Inferior parietal cortex (tissue), 1 donor: ENCODE data around the gene ADD2.

Experiments used
- DNase-seq: peaks from one replicate; pipeline ENCODE4 v3.0.0-alpha.2; 2016; ENCODE audit errors: extremely low spot score

The ADD2 gene

DNA sequence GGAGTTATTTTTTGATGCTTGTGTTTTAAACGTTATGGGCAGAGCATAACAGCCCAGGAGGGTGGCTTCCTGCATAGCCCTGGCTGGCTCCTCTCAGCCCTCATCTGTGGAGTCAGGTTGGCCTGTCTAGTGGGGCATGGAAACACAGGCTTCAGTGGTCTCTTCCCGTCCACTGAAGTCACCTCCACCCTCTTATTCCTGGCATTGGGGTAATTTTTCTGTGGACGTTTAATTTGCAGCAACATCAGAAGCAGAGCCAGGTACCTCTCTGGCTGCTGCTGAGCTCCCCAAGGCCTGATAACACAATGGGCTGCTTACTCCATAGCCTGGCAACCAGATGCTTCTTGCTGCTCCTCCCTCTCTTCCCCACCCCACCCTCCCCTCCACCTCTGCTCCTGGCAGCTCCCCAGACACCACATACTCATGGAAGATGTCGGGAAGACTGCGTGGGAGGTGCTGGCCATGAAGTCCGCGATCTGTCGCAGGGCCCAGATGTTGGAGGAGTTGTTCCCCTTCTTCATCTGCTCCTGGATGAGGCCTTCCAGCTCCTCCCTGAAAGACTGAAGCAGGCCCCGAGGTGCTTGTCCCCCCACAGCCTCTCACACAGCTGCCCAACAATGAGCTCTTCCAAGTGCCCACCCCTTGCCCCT lies 64.0 kb downstream of the ADD2 start:
- no peak for DNase-seq

DNA sequence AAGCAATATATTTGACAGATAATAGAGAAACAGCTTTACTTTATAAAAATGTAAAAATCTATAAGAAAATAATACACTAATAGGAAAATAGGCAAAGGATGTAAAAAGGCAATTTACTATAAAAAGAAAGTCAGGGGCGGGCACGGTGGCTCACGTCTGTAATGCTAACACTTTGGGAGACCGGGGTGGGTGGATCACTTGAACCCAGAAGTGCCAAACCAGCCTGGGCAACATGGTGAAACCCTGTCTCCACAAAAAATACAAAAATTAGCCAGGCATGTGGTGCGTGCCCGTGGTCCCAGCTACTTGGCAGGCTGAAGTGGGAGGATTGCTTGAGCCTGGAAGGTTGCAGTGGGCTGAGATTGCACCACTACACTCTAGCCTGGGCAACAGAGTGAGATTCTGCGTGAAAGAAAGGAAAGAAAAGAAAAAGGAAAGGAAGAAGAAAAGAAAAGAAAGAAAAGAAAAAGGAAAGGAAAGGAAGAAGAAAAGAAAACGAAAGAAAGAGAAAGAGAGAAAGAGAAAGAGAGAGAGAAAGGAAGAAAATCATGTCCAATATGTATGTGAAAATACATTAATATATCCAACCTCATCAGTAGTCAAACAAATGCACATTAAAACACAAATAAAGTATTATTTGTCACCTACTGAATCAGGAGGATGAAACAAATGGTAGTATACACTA lies 65.1 kb downstream of the ADD2 start:
- DNase-seq: no peak

DNA sequence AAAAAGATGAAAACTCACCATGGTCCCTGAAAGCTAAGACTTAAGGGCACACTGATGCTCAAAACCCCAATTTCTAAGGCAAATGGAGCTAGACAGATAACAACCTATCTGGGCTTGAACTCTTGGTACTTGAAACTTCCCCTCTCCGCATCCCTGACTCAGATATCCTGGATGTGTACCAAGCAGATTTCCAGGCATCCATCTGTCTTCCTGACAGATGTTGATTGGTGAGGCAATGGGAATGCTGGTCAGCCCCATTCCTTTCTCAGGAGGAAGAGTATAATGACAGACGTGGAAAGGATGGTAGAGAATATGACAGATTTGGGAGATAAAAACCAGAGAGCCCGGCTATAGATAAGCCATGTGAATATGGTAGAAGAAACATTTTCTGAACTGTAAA lies 69.2 kb downstream of the ADD2 start:
- no peak for DNase-seq

DNA sequence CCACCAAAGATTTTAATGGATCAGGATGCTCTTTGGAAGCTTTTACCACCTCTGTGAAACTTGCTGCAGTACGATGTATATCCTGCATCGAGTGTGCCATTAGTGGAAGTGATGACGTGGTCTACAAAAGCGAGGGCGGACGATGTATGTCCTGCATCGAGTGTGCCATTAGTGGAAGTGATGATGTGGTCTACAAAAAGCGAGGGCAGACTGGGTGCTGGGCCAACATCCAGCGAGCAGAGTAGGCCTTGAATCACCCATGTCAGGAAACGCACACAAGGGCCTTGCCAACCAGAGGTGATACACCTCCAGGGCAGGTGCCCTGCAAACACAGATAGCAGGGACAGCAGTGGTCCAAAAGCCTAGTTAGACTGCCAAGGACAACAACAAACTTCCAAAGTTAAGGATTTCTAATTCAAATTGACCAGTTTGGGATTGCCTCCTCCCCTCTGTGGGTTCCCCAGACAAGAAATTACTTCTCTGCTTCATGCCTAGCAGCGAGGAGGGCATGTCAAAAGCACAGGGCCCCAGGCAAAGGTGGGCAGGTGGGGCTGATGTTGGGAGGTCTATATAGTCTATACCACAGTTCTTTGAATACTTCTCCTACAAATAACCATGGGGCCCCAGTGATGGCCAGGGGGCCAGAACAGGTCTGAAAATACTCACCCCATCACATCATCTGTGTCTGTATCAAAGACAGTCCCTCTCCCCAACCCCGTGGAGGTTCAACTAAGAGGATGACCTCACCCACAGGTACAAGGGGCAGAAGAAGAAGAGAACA lies 70.2 kb downstream of the ADD2 start:
- no peak for DNase-seq

DNA sequence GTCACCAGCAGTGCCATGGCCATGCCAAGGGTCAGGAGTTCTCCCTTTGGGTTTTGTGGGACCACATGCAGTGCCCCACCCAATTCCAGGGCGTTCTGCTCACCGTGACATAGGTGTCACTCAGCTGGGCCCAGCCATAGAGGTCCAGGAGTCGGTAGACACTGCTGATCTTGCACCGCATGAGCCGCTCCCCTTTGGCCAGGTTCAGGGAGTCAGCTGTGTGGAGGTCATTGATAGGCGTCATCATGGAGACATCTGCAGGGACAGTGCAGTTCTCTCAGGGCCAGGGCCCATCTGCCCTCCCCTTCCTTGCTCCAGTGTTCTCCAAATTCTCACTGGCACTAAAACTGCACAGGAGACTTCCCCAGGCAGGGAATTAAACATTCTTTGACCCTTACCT lies 71.9 kb downstream of the ADD2 start:
- DNase-seq: no peak

DNA sequence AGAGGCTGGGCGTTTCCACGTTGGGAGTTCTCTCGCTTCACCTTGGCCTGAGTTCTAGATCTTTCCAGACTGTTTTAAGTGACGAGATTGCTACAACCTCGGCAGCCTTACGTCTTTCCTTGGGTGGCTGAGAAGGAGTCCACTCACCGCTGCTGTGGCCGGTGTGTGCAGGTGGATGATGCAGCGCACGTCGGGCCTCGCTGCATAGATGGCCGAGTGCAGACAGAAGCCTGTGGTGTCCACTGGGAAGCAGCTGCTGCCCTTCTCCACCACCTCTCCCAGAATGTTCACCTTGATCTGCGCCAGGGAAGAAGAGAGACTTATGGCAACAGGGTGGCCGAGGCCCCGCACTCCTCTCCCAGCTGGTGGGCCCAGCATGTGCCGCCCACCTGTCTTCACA lies 75.7 kb downstream of the ADD2 start:
- no peak for DNase-seq

DNA sequence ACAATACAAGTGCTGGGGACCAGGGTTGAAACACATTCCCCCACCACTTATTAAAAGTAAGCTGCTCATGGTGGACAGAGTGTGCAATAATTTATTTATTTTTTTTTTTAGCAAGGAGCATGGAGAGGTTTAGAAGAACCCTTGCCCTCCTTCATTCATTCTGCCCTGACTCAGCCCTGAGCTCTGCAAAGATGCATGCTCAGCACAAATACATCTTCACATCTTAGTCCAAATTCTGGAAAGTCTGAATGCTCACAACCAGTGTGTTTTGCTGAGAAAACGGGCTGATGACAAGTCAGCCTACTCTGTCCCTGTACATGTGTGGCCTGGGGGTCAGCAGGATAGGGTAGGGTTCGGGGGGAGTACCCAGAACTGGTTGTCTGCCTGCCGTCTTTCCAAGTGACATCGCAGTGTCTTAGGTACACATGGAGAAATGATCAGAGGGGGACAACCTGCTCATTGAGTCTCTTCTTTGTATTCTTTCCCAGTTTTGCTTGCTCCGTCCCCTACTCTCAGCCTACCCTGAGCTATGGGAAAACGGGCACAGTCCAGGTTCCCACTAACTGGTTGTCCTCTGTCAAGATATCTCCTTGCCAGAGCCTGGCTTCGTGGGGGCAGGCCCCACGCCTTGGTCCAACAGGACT lies 76.4 kb downstream of the ADD2 start:
- no peak for DNase-seq

DNA sequence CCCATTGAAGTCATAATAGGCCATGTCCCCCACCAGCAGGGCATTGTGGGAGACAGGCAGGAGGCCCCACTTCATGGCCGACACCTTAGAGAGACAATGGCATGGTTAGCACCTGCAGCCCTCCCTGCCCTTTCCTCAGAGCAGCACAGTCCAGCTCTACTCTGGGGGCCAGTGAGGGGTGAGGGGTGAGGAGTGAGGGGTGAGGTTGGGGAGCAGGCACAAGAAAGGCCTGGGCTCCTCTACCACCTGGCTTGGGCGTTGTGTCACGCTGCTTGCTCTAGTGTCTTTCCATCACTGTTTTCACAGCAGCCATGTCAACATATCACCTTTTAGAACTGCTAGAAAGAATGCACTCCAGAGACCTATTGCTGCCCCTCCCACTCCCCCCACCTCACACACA lies 77.2 kb downstream of the ADD2 start:
- DNase-seq: no peak

DNA sequence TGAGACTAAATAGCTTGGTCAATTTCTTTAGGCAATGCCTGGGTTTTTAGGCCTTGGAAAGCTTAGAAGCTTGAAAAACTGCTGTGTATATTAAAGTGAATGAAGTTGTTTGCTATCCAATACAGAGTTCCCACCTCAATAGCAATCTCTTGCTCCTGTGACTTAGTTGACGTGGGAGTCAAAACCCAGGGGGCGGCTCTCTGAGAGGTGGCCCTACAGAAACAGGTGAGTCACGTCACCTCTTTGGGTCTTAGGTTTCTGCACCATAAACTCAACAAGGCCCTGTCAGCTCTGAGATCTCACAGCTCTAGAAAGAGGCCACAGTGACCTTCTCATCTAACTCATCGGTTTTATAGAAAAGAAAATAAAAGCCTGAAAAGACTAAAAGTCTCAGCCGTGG lies 79.6 kb downstream of the ADD2 start:
- DNase-seq: no peak

DNA sequence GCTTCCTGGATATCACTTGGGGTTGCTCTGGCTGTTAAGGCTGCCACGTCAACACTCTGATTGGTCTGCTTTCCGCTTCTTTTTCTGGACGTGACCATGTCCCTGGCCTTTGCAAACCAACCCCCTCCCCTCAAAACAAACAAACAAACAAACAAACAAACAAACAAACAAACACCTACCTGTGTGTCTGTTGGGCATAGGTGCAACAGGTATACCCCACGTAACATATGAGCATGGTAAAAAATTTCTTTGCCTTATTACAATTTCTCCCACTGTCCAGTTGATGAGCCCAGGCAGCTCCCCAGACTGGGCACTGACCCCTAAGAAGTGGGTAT lies 80.6 kb downstream of the ADD2 start:
- no peak for DNase-seq

DNA sequence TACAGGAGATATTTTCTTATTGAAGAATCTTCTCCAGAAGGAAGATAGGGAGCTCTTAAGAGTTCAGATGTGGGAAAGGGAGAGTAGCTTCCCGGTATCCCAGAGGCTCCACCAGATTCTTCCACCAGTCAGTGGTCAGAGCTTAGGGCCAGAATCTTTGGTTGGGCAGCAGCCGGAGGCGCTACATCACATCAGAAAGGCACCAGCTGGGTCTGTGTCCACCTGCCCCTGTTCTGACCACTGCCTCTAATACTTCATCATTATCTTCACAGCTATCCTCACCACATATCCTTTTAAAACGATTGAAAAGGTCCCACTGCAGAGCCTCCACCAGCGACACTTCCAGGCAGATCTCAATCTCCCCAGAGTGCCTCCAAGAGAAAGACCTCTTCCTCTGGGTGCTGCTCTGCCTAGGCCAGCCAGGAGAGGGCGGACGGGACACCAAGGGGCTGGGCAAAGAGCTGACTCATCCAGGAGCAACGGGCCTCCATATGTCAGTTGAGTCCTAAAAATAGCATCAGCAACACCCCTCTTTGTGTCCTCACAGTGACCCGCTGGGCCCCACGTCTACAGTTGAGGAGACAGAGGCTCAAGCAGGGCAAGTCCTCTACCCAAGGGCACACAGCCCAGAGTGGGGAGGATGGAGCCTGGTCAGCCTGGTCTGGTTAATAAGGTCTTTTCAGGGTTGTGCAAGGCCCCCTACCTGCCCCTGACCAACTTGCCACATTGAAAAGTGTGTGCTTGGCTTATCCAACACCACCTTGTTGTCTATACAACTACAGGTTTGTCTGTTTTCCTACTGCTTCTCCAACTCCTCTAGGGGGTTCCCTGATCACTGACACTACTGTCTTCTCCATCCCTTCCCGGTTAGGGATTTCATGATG lies 81.2 kb downstream of the ADD2 start:
- peak; percentile 40 for DNase-seq

DNA sequence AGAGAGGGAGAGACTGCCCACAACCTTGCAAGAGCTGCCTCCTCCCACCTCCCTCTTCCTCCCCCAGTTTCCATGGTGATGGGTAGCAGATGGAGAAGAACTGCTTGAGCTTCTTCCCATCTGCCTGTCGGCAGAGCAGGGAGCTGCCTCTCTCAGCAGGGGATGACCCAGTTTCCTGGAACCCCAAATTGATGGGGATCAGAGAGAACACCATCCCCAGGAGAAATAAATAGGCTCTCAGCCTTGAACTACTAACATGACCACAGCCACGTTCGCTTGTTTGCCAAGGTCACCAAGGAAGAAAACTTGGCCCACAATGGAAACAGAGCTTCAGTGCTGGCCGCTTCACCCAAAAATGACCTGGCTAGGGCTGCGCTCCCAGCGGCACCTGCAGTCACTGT lies 82.2 kb downstream of the ADD2 start:
- DNase-seq: peak; percentile 52

DNA sequence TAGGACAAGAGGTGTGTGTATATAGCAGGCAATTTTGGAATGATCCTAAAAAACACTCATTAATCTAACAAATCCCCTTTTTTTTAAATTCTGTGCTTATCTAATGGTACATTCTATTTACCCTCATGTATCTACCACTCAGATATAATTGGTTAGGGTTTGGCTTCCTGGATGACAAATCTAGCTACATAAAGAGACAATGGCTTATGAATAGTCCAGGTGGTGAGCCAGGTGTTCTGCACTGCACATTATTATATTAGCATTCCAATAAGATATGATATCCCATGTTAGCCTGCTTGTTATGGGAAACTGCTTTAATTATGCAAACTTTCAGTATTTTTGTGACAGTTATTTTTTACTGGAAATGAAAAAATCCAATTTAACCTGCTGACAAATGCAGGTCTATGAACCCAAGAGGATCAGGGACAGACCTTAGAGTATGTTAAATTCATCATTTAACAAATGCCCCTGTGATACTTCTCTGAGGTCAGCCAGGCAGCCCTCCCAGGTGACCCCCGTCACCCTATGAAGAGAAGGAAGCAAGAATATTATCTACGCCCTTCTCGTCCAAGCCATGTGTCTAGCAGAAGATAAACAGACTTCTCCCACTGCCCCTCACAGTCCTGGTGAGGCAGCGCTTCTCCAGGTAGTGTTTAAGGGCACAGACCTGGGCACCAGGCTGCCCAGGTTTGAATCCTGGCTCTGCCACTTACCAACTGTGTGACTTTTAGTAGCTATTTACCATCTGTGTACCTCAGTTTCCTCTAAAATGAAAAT lies 83.0 kb downstream of the ADD2 start:
- DNase-seq: no peak

DNA sequence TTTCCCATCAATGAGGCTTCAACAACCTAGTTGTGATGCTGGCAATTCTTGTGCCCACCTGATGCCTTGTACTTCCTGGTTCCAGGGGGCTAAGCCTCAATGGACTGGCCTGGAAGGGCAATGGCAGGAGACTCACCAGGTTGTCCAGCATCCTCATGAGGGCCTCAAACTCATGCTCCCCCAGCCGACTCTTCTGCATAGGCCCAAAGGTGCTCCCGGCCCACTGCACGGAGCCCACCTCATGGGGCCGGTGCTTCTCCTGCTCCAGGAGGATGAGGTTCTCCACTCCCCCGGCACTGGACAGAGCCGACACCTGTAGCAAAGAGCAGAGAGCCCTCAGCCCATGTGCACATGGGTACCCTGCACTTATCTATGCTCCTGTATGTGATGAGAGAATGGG lies 84.5 kb downstream of the ADD2 start:
- no peak for DNase-seq

DNA sequence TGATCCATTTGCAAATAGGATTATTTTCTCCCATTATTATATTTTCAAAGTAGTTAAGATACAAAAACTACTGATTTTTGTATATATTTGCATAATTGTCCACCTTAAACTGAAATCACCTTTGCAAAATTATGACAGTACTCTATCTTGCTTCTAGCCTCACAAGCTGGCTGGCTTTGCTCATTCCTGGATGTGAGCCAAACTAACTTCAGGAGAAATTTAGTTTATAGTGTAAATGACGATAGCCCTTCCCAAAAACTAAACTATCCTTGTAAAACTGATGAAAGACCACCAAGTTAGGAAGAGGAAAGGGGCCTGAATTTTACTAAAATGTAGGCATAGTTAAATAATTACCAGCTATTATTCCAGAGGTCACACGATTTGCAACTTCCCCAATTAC lies 87.3 kb downstream of the ADD2 start:
- DNase-seq: no peak

DNA sequence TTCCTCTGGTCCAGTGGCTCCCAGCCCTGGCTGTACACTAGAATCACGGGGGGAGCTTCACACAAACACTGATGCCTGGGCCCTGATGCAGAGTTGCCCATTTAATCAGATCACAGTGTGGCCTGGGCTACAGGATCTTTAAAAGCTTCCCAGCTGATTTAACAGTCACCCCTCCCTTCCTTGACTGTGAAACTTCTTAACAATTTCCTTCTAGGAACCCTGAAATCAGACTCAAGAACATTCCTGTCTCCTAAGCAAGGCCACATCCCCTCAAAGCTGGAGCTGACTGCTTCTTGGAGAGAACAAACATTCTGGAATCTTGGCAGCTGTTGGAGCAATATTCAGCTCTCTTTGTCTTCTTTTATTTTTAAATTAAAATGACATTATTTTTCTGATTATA lies 88.7 kb downstream of the ADD2 start:
- DNase-seq: no peak

DNA sequence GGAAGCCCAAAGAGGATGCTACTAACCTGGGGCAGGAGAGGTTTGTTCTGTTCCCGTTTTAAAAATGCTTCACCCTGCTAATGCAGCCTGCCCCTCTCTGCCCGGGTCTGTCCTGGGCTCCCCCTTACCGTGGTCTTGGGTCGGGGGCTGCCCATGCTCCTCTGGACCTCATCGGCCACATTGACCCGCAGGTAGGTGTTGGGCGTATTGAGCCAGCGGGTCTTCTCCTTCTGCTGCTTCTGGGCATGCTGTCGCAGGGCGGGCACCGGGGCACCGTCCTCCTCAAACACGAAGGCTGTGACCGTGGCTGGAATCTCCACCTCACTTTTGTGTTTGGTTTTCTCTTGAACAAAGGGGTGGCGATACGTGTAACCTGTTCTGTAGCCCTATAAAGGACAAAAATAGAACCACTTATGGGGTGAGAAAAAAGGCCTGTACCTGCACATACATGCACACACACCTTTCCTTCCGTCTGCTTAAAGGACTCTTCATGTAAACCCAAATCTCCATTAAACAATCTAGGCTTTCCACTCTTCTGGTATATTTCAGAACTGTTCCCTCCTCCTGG lies 89.3 kb downstream of the ADD2 start:
- no peak for DNase-seq

DNA sequence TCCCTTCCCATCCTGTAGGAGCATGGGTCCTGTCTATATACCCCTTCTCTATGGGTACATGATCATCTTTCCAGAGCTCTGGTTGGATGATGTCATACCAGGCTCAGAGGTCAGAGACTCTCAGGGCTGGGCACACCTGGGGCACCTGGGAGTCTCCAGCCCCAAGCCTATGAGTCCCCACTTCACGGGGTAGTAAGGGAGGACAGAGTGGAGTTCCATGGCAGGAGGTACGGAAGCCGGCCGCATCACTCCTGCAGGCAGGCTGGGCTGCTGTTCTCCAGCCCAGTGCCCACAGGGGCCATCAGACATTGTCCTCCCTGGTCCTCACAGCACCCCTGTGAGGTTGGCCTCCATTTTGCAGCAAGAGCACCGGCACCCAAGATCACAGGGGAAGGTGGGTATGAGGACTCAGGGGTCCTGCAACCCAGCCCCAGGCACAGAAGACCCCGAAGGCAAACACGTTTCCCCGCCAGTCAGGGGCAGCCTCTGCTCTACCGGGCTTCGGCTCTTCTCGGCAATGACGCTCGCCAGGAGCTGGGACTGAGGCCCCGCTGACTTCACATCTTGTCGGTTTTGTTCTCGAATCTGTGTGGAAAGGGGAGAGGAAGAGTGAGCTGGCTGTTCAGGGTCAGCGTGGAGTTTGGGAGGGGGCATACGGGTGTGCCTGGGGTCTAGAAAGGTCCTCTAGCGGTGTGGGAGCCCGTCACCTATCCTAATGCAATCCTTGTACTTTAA lies 91.5 kb downstream of the ADD2 start:
- DNase-seq: no peak

DNA sequence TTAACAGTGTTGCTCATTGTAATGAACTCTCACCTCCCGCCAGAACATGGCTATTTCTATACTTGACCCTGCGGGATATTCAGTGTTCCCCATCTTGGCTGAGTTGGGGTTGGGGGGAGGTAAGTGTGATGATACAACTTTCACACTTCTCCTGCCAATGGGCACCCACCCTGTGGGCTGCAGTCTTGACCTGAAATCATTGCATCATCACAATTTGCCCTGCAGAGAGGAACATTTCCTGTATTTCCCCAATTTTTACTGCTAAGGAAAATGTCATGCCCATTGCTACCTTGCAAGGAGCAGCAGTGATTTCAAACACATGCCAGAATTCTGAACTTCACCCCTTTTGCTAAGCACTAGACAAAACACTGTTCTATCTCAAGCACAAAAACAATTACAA lies 92.1 kb downstream of the ADD2 start:
- DNase-seq: no peak
